Activated CD4-positive, alpha-beta T cell treated with anti-CD3 and anti-CD28 coated beads, Interleukin-2, amount 10 ng/mL, durations not matched to agents 7 days and 5 days (primary cell): ENCODE results near the gene PLXNA3. TPM values are rescaled to one million over a fixed set of nuclear protein-coding genes. Genes with fewer than 3 reads are reported as not detected.
"Not testable (repeated sequence)": the region's sequence is repeated elsewhere in the genome, so short reads cannot be mapped to it uniquely, and the experiment has no call there.

ENCODE experiments used
- CTCF ChIA-PET: fragments of 350-600 bp; sonication (Branson Sonifier 250); formaldehyde crosslinking; loops from one replicate; lab custom pipeline; 2021; ENCODE audit warnings: antibody characterized with exemption; lab: Charles Lee
- POLR2A ChIA-PET: fragments of 350-600 bp; sonication (Branson Sonifier 250); formaldehyde crosslinking; loops from one replicate; lab custom pipeline; 2021; ENCODE audit warnings: antibody characterized with exemption; lab: Charles Lee
- DNase-seq: peaks from one replicate; pipeline ENCODE4 v3.0.0-alpha.2; 2020
- H3K27ac Mint-ChIP-seq: one replicate; pipeline ENCODE4 v1.8.0; 2021; ENCODE audit warnings: mild to moderate bottlenecking, moderate library complexity, mixed read lengths
- H3K27me3 Mint-ChIP-seq: one replicate; pipeline ENCODE4 v1.8.0; 2021; ENCODE audit warnings: mixed read lengths
- H3K36me3 Mint-ChIP-seq: one replicate; pipeline ENCODE4 v1.8.0; 2021; ENCODE audit warnings: low read depth, mixed read lengths
- H3K4me1 Mint-ChIP-seq: one replicate; pipeline ENCODE4 v1.8.0; 2021; ENCODE audit warnings: mixed read lengths
- H3K4me3 Mint-ChIP-seq: one replicate; pipeline ENCODE4 v1.8.0; 2021; ENCODE audit warnings: mild to moderate bottlenecking, moderate library complexity, mixed read lengths
- H3K9me3 Mint-ChIP-seq: one replicate; pipeline ENCODE4 v1.8.0; 2021; ENCODE audit warnings: mixed read lengths
- total RNA-seq, 2 experiments: library from RNA; stranded (reverse); gene quantifications; one replicate each; pipeline ENCODE4 v1.2.3, GENCODE V29; 2021

The PLXNA3 gene
- total RNA-seq, 2 experiments from 2014 or later, result 26.2 to 28.3 TPM

- no peak overlapping the region for H3K4me3 Mint-ChIP-seq
- DNase-seq, result no peak
- ChIA-PET CTCF (interaction anchor here (1.2 to 1.4 kb wide), 2 partner anchors 11 to 42 kb away, joined by 3 to 5 read pairs; no protein-coding TSS in a partner anchor), POLR2A (no interaction called here)
- no peaks in the 10 kb centered on the region for H3K27me3 Mint-ChIP-seq
- peaks cover 47% of the 10 kb centered on the region for H3K4me1 Mint-ChIP-seq
- H3K9me3 Mint-ChIP-seq, result no peaks in the 10 kb centered on the region
- H3K36me3 Mint-ChIP-seq, result peaks cover 5% of the 10 kb centered on the region
- H3K27ac Mint-ChIP-seq, result peak overlapping the region; percentile 91
Measured at GRCh38 chrX:154488336-154489075, 30.4 kb downstream of the PLXNA3 start.

- POLR2A ChIA-PET, result no interaction called here
- peaks cover 1% of the 10 kb centered on the region for H3K36me3 Mint-ChIP-seq
- peak overlapping the region; percentile 85 for H3K4me3 Mint-ChIP-seq
- CTCF ChIA-PET, result interaction anchor here (0.6 to 1.9 kb wide), 4 partner anchors 9 to 541 kb away, joined by 3 to 5 read pairs (median 3); no protein-coding TSS in a partner anchor
- peaks cover 44% of the 10 kb centered on the region for H3K4me1 Mint-ChIP-seq
- DNase-seq, result no peak
- no peaks in the 10 kb centered on the region for H3K9me3 Mint-ChIP-seq
- H3K27me3 Mint-ChIP-seq, result no peaks in the 10 kb centered on the region
- peak overlapping the region; percentile 91 for H3K27ac Mint-ChIP-seq
Measured at GRCh38 chrX:154489182-154489581, 31.1 kb downstream of the PLXNA3 start.

- H3K4me3 Mint-ChIP-seq, result peak overlapping the region; percentile 85
- peaks cover 1% of the 10 kb centered on the region for H3K36me3 Mint-ChIP-seq
- ChIA-PET POLR2A (interaction anchor here (0.7 to 1.0 kb wide), 3 partner anchors 9 to 91 kb away, joined by 3 to 4 read pairs (median 3); partner anchors contain the start of gene RPL10), CTCF (interaction anchor here (0.6 to 1.9 kb wide), 4 partner anchors 10 to 542 kb away, joined by 3 to 5 read pairs (median 4); no protein-coding TSS in a partner anchor)
- no peaks in the 10 kb centered on the region for H3K9me3 Mint-ChIP-seq
- peak overlapping the region; percentile 91 for H3K27ac Mint-ChIP-seq
- DNase-seq, result peak; percentile 22
- no peaks in the 10 kb centered on the region for H3K27me3 Mint-ChIP-seq
- H3K4me1 Mint-ChIP-seq, result peaks cover 37% of the 10 kb centered on the region
Measured at GRCh38 chrX:154490021-154490413, 31.9 kb downstream of the PLXNA3 start.

- Mint-ChIP-seq H3K36me3 (peaks cover 1% of the 10 kb centered on the region), H3K4me3 (peak within 1 kb of the TSS; percentile 85), H3K4me1 (peaks cover 32% of the 10 kb centered on the region), H3K27me3 (no peaks in the 10 kb centered on the region), H3K27ac (peak within 1 kb of the TSS; percentile 96), H3K9me3 (no peaks in the 10 kb centered on the region)
- ChIA-PET POLR2A (interaction anchor here (0.7 to 1.0 kb wide), 3 partner anchors 9 to 92 kb away, joined by 3 to 4 read pairs (median 3); partner anchors contain the start of gene RPL10), CTCF (interaction anchor here (1.4 to 1.9 kb wide), 3 partner anchors 10 to 542 kb away, joined by 3 to 5 read pairs (median 4); no protein-coding TSS in a partner anchor)
- DNase-seq, result peak; percentile 90
Measured at GRCh38 chrX:154490414-154491083, 32.5 kb downstream of the PLXNA3 start, which contains the start of gene SLC10A3. TSS of gene SLC10A3 (minus strand) at chrX:154490629. CDS start at chrX:154488940, 1,689 bp downstream.

GRCh38 chrX:154494715-154495114 is 36.6 kb downstream of the PLXNA3 start:
- no peak overlapping the region for H3K27ac Mint-ChIP-seq
- H3K4me1 Mint-ChIP-seq, result peaks cover 8% of the 10 kb centered on the region
- CTCF ChIA-PET, result no interaction called here
- H3K9me3 Mint-ChIP-seq, result no peaks in the 10 kb centered on the region
- no peak overlapping the region for H3K4me3 Mint-ChIP-seq
- POLR2A ChIA-PET, result no interaction called here
- DNase-seq, result no peak
- H3K27me3 Mint-ChIP-seq, result no peaks in the 10 kb centered on the region
- no peaks in the 10 kb centered on the region for H3K36me3 Mint-ChIP-seq

- H3K9me3 Mint-ChIP-seq, result no peaks in the 10 kb centered on the region
- no peaks in the 10 kb centered on the region for H3K27me3 Mint-ChIP-seq
- ChIA-PET POLR2A (no interaction called here), CTCF (interaction anchor here (0.6 kb wide), 1 partner anchor 8 kb away, joined by 5 read pairs; no protein-coding TSS in a partner anchor)
- H3K36me3 Mint-ChIP-seq, result no peaks in the 10 kb centered on the region
- H3K4me3 Mint-ChIP-seq, result no peak overlapping the region
- peaks cover 7% of the 10 kb centered on the region for H3K4me1 Mint-ChIP-seq
- DNase-seq, result no peak
- H3K27ac Mint-ChIP-seq, result no peak overlapping the region
Measured at GRCh38 chrX:154495472-154495922, 37.4 kb downstream of the PLXNA3 start.

GRCh38 chrX:154496591-154497137 is 38.6 kb downstream of the PLXNA3 start:
- H3K4me3 Mint-ChIP-seq, H3K36me3 Mint-ChIP-seq, H3K9me3 Mint-ChIP-seq, DNase-seq, H3K4me1 Mint-ChIP-seq, H3K27ac Mint-ChIP-seq, H3K27me3 Mint-ChIP-seq: not testable (repeated sequence)
- ChIA-PET POLR2A (interaction anchor here (0.6 kb wide), 1 partner anchor 491 kb away, joined by 4 read pairs; no protein-coding TSS in a partner anchor), CTCF (interaction anchor here (0.9 to 1.0 kb wide), 2 partner anchors 14 to 23 kb away, joined by 3 read pairs; no protein-coding TSS in a partner anchor)

GRCh38 chrX:154501423-154501822 is 43.3 kb downstream of the PLXNA3 start:
- H3K4me3 Mint-ChIP-seq, H3K27me3 Mint-ChIP-seq, H3K4me1 Mint-ChIP-seq, H3K27ac Mint-ChIP-seq, H3K9me3 Mint-ChIP-seq, H3K36me3 Mint-ChIP-seq, DNase-seq: not testable (repeated sequence)
- ChIA-PET POLR2A (interaction anchor here (0.7 kb wide), 1 partner anchor 38 kb away, joined by 3 read pairs; no protein-coding TSS in a partner anchor), CTCF (interaction anchor here (0.7 kb wide), 2 partner anchors 169 to 461 kb away, joined by 3 to 4 read pairs; no protein-coding TSS in a partner anchor)

- ChIA-PET CTCF (interaction anchor here (0.7 to 1.0 kb wide), 2 partner anchors 25 to 461 kb away, joined by 4 read pairs; no protein-coding TSS in a partner anchor), POLR2A (no interaction called here)
- H3K27me3 Mint-ChIP-seq, result no peaks in the 10 kb centered on the region
- H3K27ac Mint-ChIP-seq, result no peak overlapping the region
- H3K4me1 Mint-ChIP-seq, result no peaks in the 10 kb centered on the region
- no peaks in the 10 kb centered on the region for H3K36me3 Mint-ChIP-seq
- H3K9me3 Mint-ChIP-seq, result no peaks in the 10 kb centered on the region
- no peak for DNase-seq
- H3K4me3 Mint-ChIP-seq, result no peak overlapping the region
Measured at GRCh38 chrX:154502098-154502497, 44.0 kb downstream of the PLXNA3 start.

- Mint-ChIP-seq H3K27me3 (no peaks in the 10 kb centered on the region), H3K4me1 (no peaks in the 10 kb centered on the region), H3K9me3 (no peaks in the 10 kb centered on the region), H3K4me3 (no peak overlapping the region), H3K27ac (no peak overlapping the region), H3K36me3 (no peaks in the 10 kb centered on the region)
- ChIA-PET CTCF (interaction anchor here (1.0 kb wide), 1 partner anchor 24 kb away, joined by 4 read pairs; no protein-coding TSS in a partner anchor), POLR2A (no interaction called here)
- DNase-seq, result no peak
Measured at GRCh38 chrX:154502989-154503388, 44.9 kb downstream of the PLXNA3 start.

GRCh38 chrX:154505734-154506133 is 47.7 kb downstream of the PLXNA3 start:
- Mint-ChIP-seq H3K27me3 (no peaks in the 10 kb centered on the region), H3K4me3 (no peak overlapping the region), H3K4me1 (peaks cover 7% of the 10 kb centered on the region), H3K36me3 (peaks cover 17% of the 10 kb centered on the region), H3K9me3 (peaks cover 4% of the 10 kb centered on the region), H3K27ac (no peak overlapping the region)
- ChIA-PET CTCF (no interaction called here), POLR2A (no interaction called here)
- DNase-seq, result no peak
